Diencephalon (tissue), 1 donor: ENCODE measurements around the gene PCDHB5. TPM values are rescaled to one million over a fixed set of nuclear protein-coding genes. Genes with fewer than 3 reads are reported as not detected.

ENCODE experiments used
- total RNA-seq: library from RNA; depleted of rRNA; stranded (reverse); fragments of >200 nt; gene quantifications from one replicate; pipeline ENCODE4 v1.2.3, GENCODE V29; 2014

Gene PCDHB5
- total RNA-seq = 11.1 TPM

GRCh38 chr5:141135030-141135717, at the start of gene PCDHB5:
TSS of gene PCDHB5 (plus strand) at chr5:141135206. CDS start at chr5:141135435, 229 bp downstream.

GRCh38 chr5:141094481-141095262, 40.3 kb upstream of the PCDHB5 start, which contains the start of gene PCDHB2:
TSS of gene PCDHB2 (plus strand) at chr5:141094615. CDS start at chr5:141094791, 176 bp downstream.

GRCh38 chr5:141100243-141100805, 34.7 kb upstream of the PCDHB5 start, which contains the start of gene PCDHB3:
TSS of gene PCDHB3 (plus strand) at chr5:141100473. CDS start at chr5:141100650, 177 bp downstream.

GRCh38 chr5:141121563-141121962, 13.4 kb upstream of the PCDHB5 start, which contains the start of gene PCDHB4:
TSS of gene PCDHB4 (plus strand) at chr5:141121818. CDS start at chr5:141121999, 181 bp downstream.

GRCh38 chr5:141149812-141150211, 14.8 kb downstream of the PCDHB5 start, which contains the start of gene PCDHB6:
TSS of gene PCDHB6 (plus strand) at chr5:141150057. CDS start at chr5:141150258, 201 bp downstream.

GRCh38 chr5:141172381-141173204, 37.6 kb downstream of the PCDHB5 start, which contains the start of gene PCDHB7:
TSS of gene PCDHB7 (plus strand) at chr5:141172644. CDS start at chr5:141172836, 192 bp downstream.

GRCh38 chr5:141177577-141178191, 42.7 kb downstream of the PCDHB5 start, which contains the start of gene PCDHB8:
TSS of gene PCDHB8 (plus strand) at chr5:141177790. CDS start at chr5:141178035, 245 bp downstream.

GRCh38 chr5:141182248-141182647, 47.2 kb downstream of the PCDHB5 start, which contains the start of gene PCDHB16:
TSS of gene PCDHB16 (plus strand) at chr5:141182387. CDS start at chr5:141182560, 173 bp downstream.

GRCh38 chr5:141186897-141187512, 52.0 kb downstream of the PCDHB5 start, which contains the start of gene PCDHB9:
TSS of gene PCDHB9 (plus strand) at chr5:141187161. CDS start at chr5:141187319, 158 bp downstream.

Other genes starting within 250 kb of the PCDHB5 start
- gene PCDHAC1, start 208.9 kb upstream of the PCDHB5 start, total RNA-seq = 42.7 TPM
- 47.1 TPM for gene PCDHAC2, start 168.7 kb upstream of the PCDHB5 start, total RNA-seq
- gene PCDHB1, start 83.8 kb upstream of the PCDHB5 start, total RNA-seq = 0.46 TPM
- 12.7 TPM for gene PCDHB2, start 40.6 kb upstream of the PCDHB5 start, total RNA-seq
- gene PCDHB3, start 34.7 kb upstream of the PCDHB5 start, total RNA-seq = 13.6 TPM
- gene PCDHB4, start 13.4 kb upstream of the PCDHB5 start, total RNA-seq = 5.3 TPM
- gene PCDHB6, start 14.9 kb downstream of the PCDHB5 start, total RNA-seq = 4.2 TPM
- 8.5 TPM for gene PCDHB7, start 37.4 kb downstream of the PCDHB5 start, total RNA-seq
- gene PCDHB8, start 42.6 kb downstream of the PCDHB5 start, total RNA-seq = 8.1 TPM
- 5.8 TPM for gene PCDHB16, start 47.2 kb downstream of the PCDHB5 start, total RNA-seq
- gene PCDHB9, start 52.0 kb downstream of the PCDHB5 start, total RNA-seq = 9.2 TPM
- 22.4 TPM for gene PCDHB10, start 57.1 kb downstream of the PCDHB5 start, total RNA-seq
- 14.8 TPM for gene PCDHB11, start 64.4 kb downstream of the PCDHB5 start, total RNA-seq
- gene PCDHB12, start 73.5 kb downstream of the PCDHB5 start, total RNA-seq = 15.5 TPM
- gene PCDHB13, start 78.7 kb downstream of the PCDHB5 start, total RNA-seq = 10.8 TPM
- 12.7 TPM for gene PCDHB14, start 88.1 kb downstream of the PCDHB5 start, total RNA-seq
- gene PCDHB15, start 110.2 kb downstream of the PCDHB5 start, total RNA-seq = 22.6 TPM
- gene SLC25A2, start 168.8 kb downstream of the PCDHB5 start, total RNA-seq = 0.23 TPM
- 103 TPM for gene TAF7, start 185.6 kb downstream of the PCDHB5 start, total RNA-seq
- gene PCDHGA1, start 195.3 kb downstream of the PCDHB5 start, total RNA-seq = 4.2 TPM
- gene PCDHGA2, start 203.6 kb downstream of the PCDHB5 start, total RNA-seq = 8.5 TPM
- gene PCDHGA3, start 208.6 kb downstream of the PCDHB5 start, total RNA-seq = 7.2 TPM
- 10.4 TPM for gene PCDHGB1, start 214.9 kb downstream of the PCDHB5 start, total RNA-seq
- 12.5 TPM for gene PCDHGA4, start 219.8 kb downstream of the PCDHB5 start, total RNA-seq
- gene PCDHGB2, start 224.8 kb downstream of the PCDHB5 start, total RNA-seq = 7.6 TPM
- 7.2 TPM for gene PCDHGA5, start 229.0 kb downstream of the PCDHB5 start, total RNA-seq
- gene PCDHGB3, start 235.0 kb downstream of the PCDHB5 start, total RNA-seq = 9.2 TPM
- gene PCDHGA6, start 238.7 kb downstream of the PCDHB5 start, total RNA-seq = 11.3 TPM
- 7.6 TPM for gene PCDHGA7, start 247.5 kb downstream of the PCDHB5 start, total RNA-seq